HepG2 (cell line): ENCODE results near the gene EXTL1. TPM values are rescaled to one million over a fixed set of nuclear protein-coding genes. Genes with fewer than 3 reads are reported as not detected.

ENCODE experiments used
- ATAC-seq: fragments of 200-7000 bp; cut with Tn5 transposase; 3 replicates; pipeline ENCODE4 v1.9.1; 2020; ENCODE audit warnings: mild to moderate bottlenecking, moderate library complexity
- BruUV-seq: library from RNA; stranded (reverse); fragments of 400-500 nt; replicated peaks from 2 replicates; lab custom pipeline; 2021; lab: Mats Ljungman, UMichigan
- CTCF ChIA-PET: fragments of 300-600 bp; formaldehyde crosslinking; extraction: SDS; loops from one replicate; lab custom pipeline; 2021; ENCODE audit warnings: low total read pairs, inconsistent platforms, low intra/inter-chr PET ratio; lab: Yijun Ruan, JAX
- POLR2A ChIA-PET: fragments of 350-600 bp; sonication (Branson Sonifier 250); formaldehyde crosslinking; loops from one replicate; lab custom pipeline; 2020; ENCODE audit warnings: antibody characterized with exemption, inconsistent platforms; lab: Yijun Ruan, JAX
- DNase-seq: peaks from one replicate; pipeline ENCODE4 v3.0.0-alpha.2; 2015; ENCODE audit warnings: low spot score
- FAIRE-seq: peaks from 3 replicates; lab custom pipeline; 2011; peaks lifted over from hg19 to GRCh38; lab: Jason Lieb, UNC
- H2AFZ ChIP-seq: one replicate; pipeline ENCODE4 v1.6.1; 2011; ENCODE audit warnings: low read length, inconsistent platforms
- H3K27ac ChIP-seq: fragments of 300-600 bp; 3 replicates; pipeline ENCODE4 v1.8.0; 2011; ENCODE audit warnings: mixed run types, mild to moderate bottlenecking, mixed read lengths, low read length, inconsistent platforms; ENCODE audit not compliant: insufficient read depth; ENCODE audit errors: extremely low read length
- H3K27me3 ChIP-seq, 2 experiments: fragments of 200-600 bp in 1 of 2; 2 replicates in 1 of 2; 3 replicates in 1 of 2; pipeline versions ENCODE4 v1.6.0 to v1.8.0; 2011; ENCODE audit warnings: low read length in 2 of 2, mild to moderate bottlenecking in 2 of 2, moderate library complexity in 2 of 2, inconsistent platforms in 1 of 2; ENCODE audit not compliant: insufficient read depth in 2 of 2, control insufficient read depth in 1 of 2
- H3K36me3 ChIP-seq, 2 experiments: fragments of 200-600 bp in 1 of 2; replicated peaks in 1 of 2; 2 replicates in 1 of 2; 3 replicates in 1 of 2; pipeline versions ENCODE4 v1.5.1 to v1.8.0; 2011; ENCODE audit warnings: low read length in 2 of 2, inconsistent platforms in 1 of 2; ENCODE audit not compliant: insufficient read depth in 2 of 2, control insufficient read depth in 1 of 2
- H3K4me1 ChIP-seq: 2 replicates; pipeline ENCODE4 v1.5.1; 2012; ENCODE audit warnings: low read length, inconsistent platforms; ENCODE audit not compliant: insufficient read depth
- H3K4me2 ChIP-seq: 2 replicates; pipeline ENCODE4 v1.6.0; 2011; ENCODE audit warnings: low read depth, low read length, inconsistent platforms
- H3K4me3 ChIP-seq, 3 experiments: fragments of 200-600 bp in 1 of 3; sonication (generic), shearing (Covaris generic) in 1 of 3; replicated peaks in 1 of 3; 2 replicates each; pipeline ENCODE4 v1.5.1; 2011 to 2016; ENCODE audit warnings: low read length in 3 of 3, inconsistent platforms in 2 of 3, low read depth in 2 of 3, mild to moderate bottlenecking in 2 of 3, control low read depth in 1 of 3, mixed read lengths in 1 of 3; ENCODE audit not compliant: insufficient read depth in 1 of 3
- H3K79me2 ChIP-seq: one replicate; pipeline ENCODE4 v1.6.1; 2011; ENCODE audit warnings: low read length, inconsistent platforms; ENCODE audit not compliant: insufficient read depth
- H3K9ac ChIP-seq: 2 replicates; pipeline ENCODE4 v1.6.0; 2011; ENCODE audit warnings: mild to moderate bottlenecking, low read depth, low read length, inconsistent platforms; ENCODE audit not compliant: insufficient read depth
- H3K9me3 ChIP-seq: 2 replicates; pipeline ENCODE4 v1.5.1; 2012; ENCODE audit warnings: mild to moderate bottlenecking, low read length
- H4K20me1 ChIP-seq: 2 replicates; pipeline ENCODE4 v1.6.0; 2011; ENCODE audit warnings: inconsistent platforms, mild to moderate bottlenecking, low read length, moderate library complexity; ENCODE audit not compliant: insufficient read depth
- KLF6 ChIP-seq: IDR thresholded peaks from 2 replicates; pipeline ENCODE4 v1.8.0; 2016; ENCODE audit warnings: missing biosample characterization, missing genetic modification reagents
- RARA ChIP-seq: IDR thresholded peaks from 2 replicates; pipeline ENCODE4 v1.6.1; 2016; ENCODE audit warnings: missing genetic modification reagents, missing compliant biosample characterization
- RORA ChIP-seq: sonication (generic); formaldehyde crosslinking; IDR thresholded peaks from 2 replicates; pipeline ENCODE4 v1.5.0; 2020; ENCODE audit warnings: mild to moderate bottlenecking, missing genetic modification reagents, moderate library complexity
- SMAD3 ChIP-seq: sonication (generic); formaldehyde crosslinking; IDR thresholded peaks from 2 replicates; pipeline ENCODE4 v1.4.0; 2020; ENCODE audit warnings: missing genetic modification reagents
- TAF1 ChIP-seq: sonication (generic); formaldehyde crosslinking; IDR thresholded peaks from 2 replicates; pipeline ENCODE4 v1.4.0; 2020; ENCODE audit warnings: missing genetic modification reagents
- TBX3 ChIP-seq: fragments of 450-650 bp; IDR thresholded peaks from 2 replicates; pipeline ENCODE4 v1.6.1; 2017; ENCODE audit warnings: antibody characterized with exemption, mild to moderate bottlenecking, inconsistent platforms, borderline replicate concordance
- TCF12 ChIP-seq, 2 experiments: fragments of 450-650 bp in 1 of 2; sonication (generic) in 1 of 2; formaldehyde crosslinking in 1 of 2; IDR thresholded peaks; 2 replicates each; pipeline versions ENCODE4 v1.6.1 to v1.8.0; 2017 to 2022; ENCODE audit warnings: antibody characterized with exemption in 1 of 2, mild to moderate bottlenecking in 1 of 2, missing genetic modification reagents in 1 of 2, moderate library complexity in 1 of 2
- ZBTB1 ChIP-seq: sonication (generic); formaldehyde crosslinking; IDR thresholded peaks from 2 replicates; pipeline ENCODE4 v1.4.0; 2020; ENCODE audit warnings: missing genetic modification reagents, borderline replicate concordance
- ZBTB43 ChIP-seq: sonication (generic); formaldehyde crosslinking; conservative IDR thresholded peaks from 2 replicates; pipeline ENCODE4 v1.4.0; 2020; ENCODE audit warnings: missing genetic modification reagents
- ZNF484 ChIP-seq: sonication (generic); formaldehyde crosslinking; IDR thresholded peaks from 2 replicates; pipeline ENCODE4 v1.5.1; 2020; ENCODE audit warnings: mild to moderate bottlenecking, low read depth, missing genetic modification reagents, borderline replicate concordance
- ZNF646 ChIP-seq: sonication (generic); formaldehyde crosslinking; IDR thresholded peaks from 2 replicates; pipeline ENCODE4 v1.9.0; 2021; ENCODE audit warnings: mild to moderate bottlenecking, missing genetic modification reagents
- WGBS: methylation state at CpG from one replicate; pipeline ENCODE4 v1.1.6; 2017; ENCODE audit warnings: low lambda C conversion rate; 5-methylcytosine and 5-hydroxymethylcytosine counted together
- in situ Hi-C: cut with HindIII; loops from 2 replicates; pipeline ENCODE4 v1.10.0; 2017; ENCODE audit warnings: low pct_unique_long_range_greater_than_20kb; ENCODE audit not compliant: extremely low pct_ligation_motif_present
- intact Hi-C: fragments of 100-400 bp; cut with micrococcal nuclease; formaldehyde crosslinking; loops from one replicate; pipeline ENCODE4 v1.10.0; 2022; ENCODE audit not compliant: unreplicated experiment
- polyA plus RNA-seq, 8 experiments: library from polyadenylated mRNA; depleted of rRNA in 3 of 8; stranded (reverse) in 7 of 8; unstranded in 1 of 8; fragments of >200 nt; fragmentation: Illumina TruSeq in 4 of 8; extraction: Trizol in 4 of 8; gene quantifications; 2 replicates each; pipeline versions ENCODE4 v1.2.1 to v1.2.3, GENCODE V29; 2011 to 2016; ENCODE audit warnings: low read depth in 4 of 8, missing spikeins in 1 of 8, mixed read lengths in 1 of 8; ENCODE audit not compliant: insufficient read depth in 1 of 8
- total RNA-seq, 5 experiments: library from RNA; depleted of rRNA; stranded (reverse); fragments of >200 nt; fragmentation: Illumina TruSeq; extraction: Trizol; gene quantifications; 2 replicates each; pipeline ENCODE4 v1.2.3, GENCODE V29; 2016; ENCODE audit warnings: low read depth in 1 of 5

The EXTL1 gene
- total and polyA plus RNA-seq, 2 of the 13 experiments (the other 11 are each of a cell fraction or from before 2014, with no cell fraction given): 0.35 to 1.0 TPM

DNA sequence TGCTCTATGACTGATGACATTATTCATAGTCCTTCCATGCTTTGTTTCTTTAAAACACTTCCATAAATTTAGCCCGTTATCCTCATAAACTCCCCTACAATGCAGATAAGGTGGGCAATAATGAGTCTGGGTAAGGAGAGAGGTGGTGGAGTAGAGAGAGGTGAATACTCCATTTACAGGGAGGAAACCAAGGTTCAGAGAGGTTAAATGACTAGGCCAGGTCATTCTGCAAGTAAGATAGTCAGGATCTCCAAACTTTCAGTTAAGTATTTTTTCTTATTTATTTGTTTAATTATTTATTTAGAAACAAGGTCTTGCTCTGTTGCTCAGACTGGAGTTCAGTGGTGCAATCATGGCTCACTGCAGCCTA, 49.8 kb upstream of the EXTL1 start:
- Histone ChIP-seq H3K9me3 (no peaks in the 10 kb centered on the region), H3K27me3 (no peaks in the 10 kb centered on the region), H3K27ac (no peak overlapping the region), H3K4me1 (no peaks in the 10 kb centered on the region), H3K9ac (no peak overlapping the region)
- CTCF ChIA-PET: no interaction called here
- TF ChIP-seq TAF1 (CRISPR knock-in tag): no peak
- no peak for TF ChIP-seq ZNF484
- TF ChIP-seq ZBTB43: no peak
- TF ChIP-seq ZBTB1 (CRISPR knock-in tag): no peak
- TF ChIP-seq RORA: no peak
- TF ChIP-seq ZNF646 (CRISPR knock-in tag): no peak
- no peak for TF ChIP-seq TCF12 (IDR thresholded peaks at IDR 0.05)
- no peak for TF ChIP-seq TCF12 (CRISPR knock-in tag; IDR thresholded peaks at IDR 0.05)
- TF ChIP-seq TBX3: no peak
- TF ChIP-seq RARA: no peak
- no peak for TF ChIP-seq KLF6 (CRISPR knock-in tag)
- no peak for TF ChIP-seq SMAD3 (CRISPR knock-in tag)
- TF ChIP-seq, all 625 proteins: peak for 0
- ATAC-seq (no peak), DNase-seq (no peak), FAIRE-seq (no peak)
- intact Hi-C loops: no loop called here
- H3K4me3 ChIP-seq: no peak overlapping the region
- POLR2A ChIA-PET: no interaction called here
- H2AFZ ChIP-seq: no peak overlapping the region
- peaks cover 3 to 62% of the 10 kb centered on the region in 2 experiments for H3K36me3 ChIP-seq
- no peak overlapping the region for H3K4me2 ChIP-seq
- in situ Hi-C loops: no loop called here
- no peaks in the 10 kb centered on the region for H4K20me1 ChIP-seq
- no TSS peak for BruUV-seq
- H3K79me2 ChIP-seq: no peaks in the 10 kb centered on the region
- 88% methylated on average over 1 of the region's 1 CpG for WGBS
